ENCODE results near the gene GTF3C5.

GRCh38 chr9:133065070-133065388 lies 34.2 kb downstream of the GTF3C5 start:
- TF ChIP-seq SNAI2 (CRISPR knock-in tag; IDR thresholded peaks at IDR 0.05), result no peak
- TF ChIP-seq ZFP3 (CRISPR knock-in tag; IDR thresholded peaks at IDR 0.05), result no peak
- TF ChIP-seq ZFP30 (CRISPR knock-in tag; IDR thresholded peaks at IDR 0.05), result no peak
- TF ChIP-seq CREB5 (CRISPR knock-in tag; IDR thresholded peaks at IDR 0.05; ENCODE audit: low read depth), result no peak
- TF ChIP-seq CSRNP3 (CRISPR knock-in tag; IDR thresholded peaks at IDR 0.05), result no peak
- no peak for TF ChIP-seq PPARA (CRISPR knock-in tag; IDR thresholded peaks at IDR 0.05; ENCODE audit: borderline replicate concordance)
- no peak for TF ChIP-seq ISL1 (CRISPR knock-in tag; IDR thresholded peaks at IDR 0.05)
- no peak for TF ChIP-seq ESRRG (CRISPR knock-in tag; IDR thresholded peaks at IDR 0.05)
- no peak for TF ChIP-seq TSHZ2 (CRISPR knock-in tag; IDR thresholded peaks at IDR 0.05)

Measured in SK-N-SH treated with all-trans-retinoic acid at 6 μM for 48 hours (cell line).